Sigmoid colon (tissue), 7 donors: Measurements from ENCODE around the gene TIMP2. TPM values are rescaled to one million over a fixed set of nuclear protein-coding genes. Genes with fewer than 3 reads are reported as not detected.
A peak's percentile ranks its signal among the peaks of the same experiment; 100 is the strongest.

Experiments
- DNase-seq: peaks from one replicate; pipeline ENCODE4 v3.0.0-alpha.2; 2019
- H3K27ac ChIP-seq, 4 donors: fragments of 200-600 bp; sonication (generic); one replicate each; pipeline ENCODE4 v1.5.1; 2016 to 2019; ENCODE audit warnings: mild to moderate bottlenecking in 1 of 4
- H3K27me3 ChIP-seq, 3 donors: fragments of 200-600 bp; sonication (generic); one replicate each; pipeline ENCODE4 v1.5.1; 2019; ENCODE audit warnings: mild to moderate bottlenecking in 1 of 3
- H3K36me3 ChIP-seq, 4 donors: fragments of 200-600 bp; sonication (generic); one replicate each; pipeline ENCODE4 v1.5.1; 2016 to 2019
- H3K4me1 ChIP-seq, 4 donors: fragments of 200-600 bp; sonication (generic); one replicate each; pipeline ENCODE4 v1.5.1; 2017 to 2019
- H3K4me3 ChIP-seq, 4 donors: fragments of 200-600 bp; sonication (generic); one replicate each; pipeline ENCODE4 v1.5.1; 2017 to 2019; ENCODE audit warnings: mild to moderate bottlenecking in 2 of 4, moderate library complexity in 1 of 4
- H3K9me3 ChIP-seq, 4 donors: fragments of 200-600 bp in 3 of 4; sonication (generic) in 3 of 4; one replicate each; pipeline versions ENCODE4 v1.5.1 to v1.6.1; 2013 to 2019
- EP300 ChIP-seq, 4 donors: sonication (generic); formaldehyde crosslinking; IDR thresholded peaks; one replicate each; pipeline ENCODE4 v1.6.1; 2017; ENCODE audit warnings: antibody characterized with exemption in 4 of 4
- POLR2A ChIP-seq, 2 donors: fragments of 450-650 bp; IDR thresholded peaks; one replicate each; pipeline ENCODE4 v1.6.1; 2016; ENCODE audit warnings: antibody characterized with exemption in 2 of 2, mild to moderate bottlenecking in 2 of 2, moderate library complexity in 2 of 2
- POLR2AphosphoS5 ChIP-seq, 4 donors: sonication (generic); formaldehyde crosslinking; IDR thresholded peaks; one replicate each; pipeline ENCODE4 v1.6.1; 2017; ENCODE audit warnings: antibody characterized with exemption in 4 of 4
- WGBS, 2 donors: extraction: QIAGEN DNeasy Blood & Tissue Kit; methylation state at CpG; one replicate each; pipeline ENCODE4 v1.1.7; 2013; 5-methylcytosine and 5-hydroxymethylcytosine counted together
- intact Hi-C: fragments of 100-400 bp; cut with DNase I; formaldehyde crosslinking; loops from one replicate; pipeline ENCODE4 v1.15.1; 2023
- polyA plus RNA-seq, 3 donors: library from polyadenylated mRNA; stranded (reverse); fragments of 200-250 nt; gene quantifications; one replicate each; pipeline ENCODE4 v1.2.3, GENCODE V29; 2013
- total RNA-seq, 4 donors: library from RNA; depleted of rRNA; stranded (reverse); fragments of >200 nt; gene quantifications; one replicate each; pipeline ENCODE4 v1.1.0, GENCODE V29; 2016
- TF ChIP-seq, protein P1 (sequence below), 4 experiments: fragments of 450-650 bp in 3 of 4; fragments of 200-600 bp in 1 of 4; IDR thresholded peaks; one replicate each; pipeline ENCODE4 v1.5.1; 2016 to 2019; ENCODE audit warnings: antibody characterized with exemption in 4 of 4, mild to moderate bottlenecking in 3 of 4, moderate library complexity in 2 of 4
- donor health status: healthy with polysubstance abuse.
- donor health status: Bipolar disorder and iron deficiency.
- donor health status: healthy.

Gene TIMP2
- total and polyA plus RNA-seq, 7 donors: 16.4 to 227 (median 142) TPM

DNA sequence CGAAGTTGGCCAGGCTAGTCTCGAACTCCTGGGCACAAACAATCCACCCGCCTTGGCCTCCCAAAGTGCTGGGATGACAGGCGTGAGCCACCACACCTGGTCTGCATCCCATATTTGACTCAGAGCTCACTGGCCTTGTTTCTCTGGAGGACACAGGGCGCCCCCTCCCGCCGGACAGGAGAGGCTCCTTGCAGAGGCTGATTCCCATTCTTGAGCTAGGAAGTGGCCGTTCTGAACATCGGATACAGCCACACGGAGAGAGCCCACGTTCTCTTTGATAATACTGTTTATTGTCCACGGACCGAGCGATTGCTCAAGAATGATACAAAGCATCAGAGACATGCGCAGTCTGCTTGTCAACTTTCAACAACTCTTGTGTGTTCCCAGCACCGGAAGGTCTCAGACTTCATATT lies 72.5 kb downstream of the TIMP2 start:
- no peaks in the 10 kb centered on the region for H3K9me3 ChIP-seq
- no peak overlapping the region for H3K27ac ChIP-seq
- intact Hi-C loops: no loop called here
- no peaks in the 10 kb centered on the region for H3K4me1 ChIP-seq
- TF ChIP-seq EP300 (IDR thresholded peaks at IDR 0.05) (no peak), POLR2AphosphoS5 (IDR thresholded peaks at IDR 0.05) (no peak), POLR2A (IDR thresholded peaks at IDR 0.05) (no peak)
- TF ChIP-seq, protein P1, sequence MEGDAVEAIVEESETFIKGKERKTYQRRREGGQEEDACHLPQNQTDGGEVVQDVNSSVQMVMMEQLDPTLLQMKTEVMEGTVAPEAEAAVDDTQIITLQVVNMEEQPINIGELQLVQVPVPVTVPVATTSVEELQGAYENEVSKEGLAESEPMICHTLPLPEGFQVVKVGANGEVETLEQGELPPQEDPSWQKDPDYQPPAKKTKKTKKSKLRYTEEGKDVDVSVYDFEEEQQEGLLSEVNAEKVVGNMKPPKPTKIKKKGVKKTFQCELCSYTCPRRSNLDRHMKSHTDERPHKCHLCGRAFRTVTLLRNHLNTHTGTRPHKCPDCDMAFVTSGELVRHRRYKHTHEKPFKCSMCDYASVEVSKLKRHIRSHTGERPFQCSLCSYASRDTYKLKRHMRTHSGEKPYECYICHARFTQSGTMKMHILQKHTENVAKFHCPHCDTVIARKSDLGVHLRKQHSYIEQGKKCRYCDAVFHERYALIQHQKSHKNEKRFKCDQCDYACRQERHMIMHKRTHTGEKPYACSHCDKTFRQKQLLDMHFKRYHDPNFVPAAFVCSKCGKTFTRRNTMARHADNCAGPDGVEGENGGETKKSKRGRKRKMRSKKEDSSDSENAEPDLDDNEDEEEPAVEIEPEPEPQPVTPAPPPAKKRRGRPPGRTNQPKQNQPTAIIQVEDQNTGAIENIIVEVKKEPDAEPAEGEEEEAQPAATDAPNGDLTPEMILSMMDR (IDR thresholded peaks at IDR 0.05): no peak
- 82 to 85% methylated on average over 16 of the region's 16 CpGs for WGBS, 2 donors
- no peaks in the 10 kb centered on the region for H3K27me3 ChIP-seq
- DNase-seq: no peak
- H3K36me3 ChIP-seq: peaks cover 12 to 60% (median 31%) of the 10 kb centered on the region in 4 donors
- H3K4me3 ChIP-seq: no peak overlapping the region

DNA sequence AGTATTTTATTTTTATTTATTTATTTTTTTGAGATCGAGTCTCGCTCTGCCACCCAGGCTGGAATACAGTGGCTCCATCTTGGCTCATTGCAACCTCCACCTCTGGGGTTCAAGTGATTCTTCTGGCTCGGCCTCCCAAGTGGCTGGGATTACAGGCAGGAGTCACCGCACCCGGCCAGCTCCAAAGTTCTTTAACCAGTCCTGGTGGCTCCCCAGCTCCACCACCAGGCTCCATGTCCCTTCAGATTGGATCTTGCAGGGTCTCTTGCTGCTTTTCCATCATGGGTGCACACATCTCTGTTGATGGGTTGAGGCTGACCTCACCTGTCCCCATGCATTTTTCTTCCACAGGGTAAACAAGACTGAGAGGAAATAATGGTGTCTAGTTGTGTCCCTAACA lies 76.2 kb downstream of the TIMP2 start:
- DNase-seq: no peak
- Histone ChIP-seq H3K4me1 (no peaks in the 10 kb centered on the region), H3K27ac (no peak overlapping the region), H3K9me3 (no peaks in the 10 kb centered on the region), H3K36me3 (peaks cover 0 to 23% (median 4%) of the 10 kb centered on the region in 4 donors), H3K27me3 (no peaks in the 10 kb centered on the region), H3K4me3 (no peak overlapping the region)
- WGBS, 2 donors: 93% methylated on average over 5 of the region's 5 CpGs
- TF ChIP-seq, protein P1 (IDR thresholded peaks at IDR 0.05): no peak
- TF ChIP-seq POLR2AphosphoS5 (IDR thresholded peaks at IDR 0.05) (no peak), POLR2A (IDR thresholded peaks at IDR 0.05) (no peak), EP300 (IDR thresholded peaks at IDR 0.05) (no peak)
- intact Hi-C loops: no loop called here

DNA sequence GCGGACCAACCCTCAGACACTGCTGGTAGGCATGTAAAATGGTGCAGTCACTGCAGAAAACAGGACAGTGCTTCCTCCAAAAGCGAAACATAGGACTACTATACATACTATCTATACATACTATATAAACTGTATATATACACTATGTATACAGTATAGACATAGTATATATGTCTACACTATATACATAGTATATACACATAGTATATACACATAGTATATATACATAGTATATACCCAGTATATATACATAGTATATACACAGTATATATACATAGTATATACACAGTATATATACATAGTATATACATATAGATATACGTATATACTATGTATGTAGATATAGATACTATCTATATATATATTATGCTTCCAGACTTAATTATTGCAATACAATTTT lies 78.1 kb downstream of the TIMP2 start:
- Histone ChIP-seq H3K27ac (no peak overlapping the region), H3K36me3 (peaks cover 0 to 5% (median 0%) of the 10 kb centered on the region in 4 donors), H3K4me1 (no peaks in the 10 kb centered on the region), H3K4me3 (no peak overlapping the region), H3K9me3 (no peaks in the 10 kb centered on the region), H3K27me3 (no peaks in the 10 kb centered on the region)
- DNase-seq: no peak
- TF ChIP-seq POLR2AphosphoS5 (IDR thresholded peaks at IDR 0.05) (no peak), POLR2A (IDR thresholded peaks at IDR 0.05) (no peak), EP300 (IDR thresholded peaks at IDR 0.05) (no peak)
- TF ChIP-seq, protein P1 (IDR thresholded peaks at IDR 0.05): no peak
- intact Hi-C loops: no loop called here
- WGBS, 2 donors: 95 to 98% methylated on average over 3 of the region's 3 CpGs

DNA sequence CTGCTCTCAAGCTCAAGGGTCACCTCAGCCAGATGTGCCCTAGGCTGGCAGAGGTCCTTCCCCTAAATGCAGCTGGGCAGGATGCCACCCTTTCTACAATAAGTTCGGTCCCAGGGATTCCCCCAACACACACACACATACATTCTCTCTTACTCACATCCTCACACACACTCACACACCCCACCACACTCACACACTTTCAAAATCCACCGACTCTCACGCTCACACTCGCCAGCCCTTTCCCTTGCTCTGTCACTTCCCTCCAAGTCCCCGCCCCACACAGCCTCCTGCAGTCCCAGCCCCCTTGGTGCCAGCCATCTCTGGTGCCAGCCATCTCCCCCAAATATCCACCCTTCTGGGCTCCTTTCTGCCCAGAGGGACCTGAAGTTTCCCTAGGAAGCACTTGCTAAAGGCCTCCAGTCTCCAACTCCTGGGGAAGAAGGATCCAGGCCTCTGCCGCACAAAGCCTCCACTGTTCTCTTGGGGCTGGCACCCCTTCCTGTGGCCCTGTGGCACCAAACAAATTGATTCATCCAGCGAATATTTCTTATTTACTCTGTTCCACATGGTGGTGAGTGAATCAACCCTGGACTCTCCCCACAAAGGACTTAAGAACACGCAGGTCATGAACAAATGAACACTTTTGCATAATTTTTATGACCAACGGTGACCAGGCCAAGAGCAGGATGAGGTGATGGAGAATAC lies 80.7 kb downstream of the TIMP2 start:
- Histone ChIP-seq H3K36me3 (no peaks in the 10 kb centered on the region), H3K27ac (peak overlapping the region in 1 of 4 donors; percentile 6), H3K4me3 (no peak overlapping the region), H3K4me1 (peaks cover 0 to 11% (median 7%) of the 10 kb centered on the region in 4 donors), H3K27me3 (no peaks in the 10 kb centered on the region), H3K9me3 (no peaks in the 10 kb centered on the region)
- 74 to 86% methylated on average over 9 of the region's 9 CpGs for WGBS, 2 donors
- intact Hi-C loops: no loop called here
- no peak for DNase-seq
- TF ChIP-seq EP300 (IDR thresholded peaks at IDR 0.05): no peak
- TF ChIP-seq POLR2AphosphoS5 (IDR thresholded peaks at IDR 0.05): no peak
- no peak for TF ChIP-seq POLR2A (IDR thresholded peaks at IDR 0.05)
- TF ChIP-seq, protein P1 (IDR thresholded peaks at IDR 0.05): no peak
